Common myeloid progenitor, CD34-positive (primary cell): ENCODE measurements around the gene FAM72C.
"Not testable (repeated sequence)": the region's sequence is repeated elsewhere in the genome, so short reads cannot be mapped to it uniquely, and the experiment has no call there.

Experiments
- CTCF ChIA-PET: fragments of 350-600 bp; sonication (Branson Sonifier 250); formaldehyde crosslinking; loops from one replicate; lab custom pipeline; 2021; ENCODE audit warnings: antibody characterized with exemption; lab: Charles Lee
- POLR2A ChIA-PET: fragments of 350-600 bp; sonication (Branson Sonifier 250); formaldehyde crosslinking; loops from one replicate; lab custom pipeline; 2021; ENCODE audit warnings: antibody characterized with exemption; lab: Charles Lee
- DNase-seq, 3 donors: peaks; one replicate each; pipeline versions ENCODE4 v3.0.0 to v3.0.0-alpha.2; 2013
- H3K27ac ChIP-seq, 2 experiments: 1 replicate in 1 of 2; 2 replicates in 1 of 2; pipeline ENCODE4 v1.7.0; 2013; ENCODE audit warnings: inconsistent platforms in 2 of 2, low read length in 2 of 2, mild to moderate bottlenecking in 2 of 2, low read depth in 1 of 2, moderate library complexity in 1 of 2; ENCODE audit not compliant: severe bottlenecking in 2 of 2, insufficient read depth in 1 of 2, poor library complexity in 1 of 2
- H3K27me3 ChIP-seq, 5 experiments: replicated peaks in 2 of 5; 1 replicate in 3 of 5; 2 replicates in 2 of 5; pipeline versions ENCODE4 v1.6.1 to v1.7.0; 2013; ENCODE audit warnings: low read length in 4 of 5, mild to moderate bottlenecking in 2 of 5, moderate library complexity in 2 of 5, inconsistent platforms in 1 of 5; ENCODE audit not compliant: insufficient read depth in 5 of 5, control insufficient read depth in 4 of 5
- H3K36me3 ChIP-seq, 4 experiments: 1 replicate in 2 of 4; 2 replicates in 2 of 4; pipeline versions ENCODE4 v1.6.1 to v1.7.0; 2013; ENCODE audit warnings: low read length in 3 of 4, control low read depth in 1 of 4, mild to moderate bottlenecking in 1 of 4; ENCODE audit not compliant: control insufficient read depth in 4 of 4, insufficient read depth in 4 of 4
- H3K4me1 ChIP-seq, 4 experiments: 1 replicate in 3 of 4; 2 replicates in 1 of 4; pipeline versions ENCODE4 v1.6.1 to v1.7.1; 2013; ENCODE audit warnings: low read length in 3 of 4, mild to moderate bottlenecking in 3 of 4, control low read depth in 1 of 4, inconsistent platforms in 1 of 4, moderate library complexity in 1 of 4; ENCODE audit not compliant: control insufficient read depth in 4 of 4, insufficient read depth in 4 of 4; ENCODE audit errors: control extremely low read depth in 1 of 4
- H3K4me3 ChIP-seq, 7 experiments: 1 replicate in 4 of 7; 2 replicates in 3 of 7; pipeline versions ENCODE4 v1.5.1 to v1.7.0; 2013; ENCODE audit warnings: mild to moderate bottlenecking in 7 of 7, low read length in 6 of 7, moderate library complexity in 6 of 7, inconsistent platforms in 2 of 7, low read depth in 2 of 7, control low read depth in 1 of 7; ENCODE audit not compliant: insufficient read depth in 4 of 7, control insufficient read depth in 1 of 7; ENCODE audit errors: extremely low read depth in 1 of 7
- H3K9me3 ChIP-seq, 5 experiments: 1 replicate in 4 of 5; 2 replicates in 1 of 5; pipeline versions ENCODE4 v1.6.1 to v1.7.1; 2013; ENCODE audit warnings: low read length in 4 of 5, mild to moderate bottlenecking in 2 of 5, inconsistent platforms in 1 of 5, low read depth in 1 of 5, moderate library complexity in 1 of 5; ENCODE audit not compliant: control insufficient read depth in 4 of 5, insufficient read depth in 2 of 5; ENCODE audit errors: control extremely low read depth in 1 of 5
- WGBS: methylation state at CpG from one replicate; pipeline ENCODE4 v1.1.5; 2013; ENCODE audit not compliant: insufficient coverage; 5-methylcytosine and 5-hydroxymethylcytosine counted together

FAM72C gene

GRCh38 chr1:143951485-143952391, 20.0 kb downstream of the FAM72C start:
- not testable (repeated sequence) for DNase-seq, H3K27ac ChIP-seq

GRCh38 chr1:143947749-143948148, 24.0 kb downstream of the FAM72C start:
- CTCF ChIA-PET, POLR2A ChIA-PET, DNase-seq, H3K36me3 ChIP-seq, H3K4me3 ChIP-seq, H3K4me1 ChIP-seq, H3K27ac ChIP-seq, H3K27me3 ChIP-seq, H3K9me3 ChIP-seq: not testable (repeated sequence)
- no CpG with 5 or more reads among the region's 2 CpGs for WGBS

More at GRCh38 chr1:143951485-143952391, 20.0 kb downstream of the FAM72C start:
- no CpG with 5 or more reads among the region's 6 CpGs for WGBS
- H3K9me3 ChIP-seq, H3K4me3 ChIP-seq, H3K36me3 ChIP-seq, H3K4me1 ChIP-seq, POLR2A ChIA-PET, CTCF ChIA-PET, H3K27me3 ChIP-seq: not testable (repeated sequence)

DNA sequence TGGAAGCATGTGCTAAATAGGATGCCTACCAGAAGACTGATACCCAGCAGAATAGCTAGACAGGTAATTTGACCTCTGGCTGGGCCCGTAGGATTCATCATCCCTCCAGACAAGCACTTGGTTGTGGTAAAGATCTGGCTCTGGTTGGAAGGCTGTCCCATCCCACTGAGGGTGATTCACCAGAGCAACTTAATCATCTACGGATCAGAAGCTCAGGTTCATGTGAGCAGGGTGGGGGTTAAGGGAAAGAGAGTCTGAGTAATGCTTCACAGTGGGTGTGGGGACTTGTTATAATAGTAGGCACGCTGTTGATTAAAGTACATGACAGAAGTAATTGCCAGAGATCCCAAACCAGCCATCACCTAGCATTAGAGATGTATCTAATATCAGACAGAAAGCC, 26.5 kb downstream of the FAM72C start:
- H3K4me3 ChIP-seq, H3K27ac ChIP-seq, POLR2A ChIA-PET, CTCF ChIA-PET, DNase-seq, H3K4me1 ChIP-seq, H3K9me3 ChIP-seq, H3K27me3 ChIP-seq, H3K36me3 ChIP-seq: not testable (repeated sequence)
- no CpG with 5 or more reads among the region's 3 CpGs for whole genome bisulfite sequencing

DNA sequence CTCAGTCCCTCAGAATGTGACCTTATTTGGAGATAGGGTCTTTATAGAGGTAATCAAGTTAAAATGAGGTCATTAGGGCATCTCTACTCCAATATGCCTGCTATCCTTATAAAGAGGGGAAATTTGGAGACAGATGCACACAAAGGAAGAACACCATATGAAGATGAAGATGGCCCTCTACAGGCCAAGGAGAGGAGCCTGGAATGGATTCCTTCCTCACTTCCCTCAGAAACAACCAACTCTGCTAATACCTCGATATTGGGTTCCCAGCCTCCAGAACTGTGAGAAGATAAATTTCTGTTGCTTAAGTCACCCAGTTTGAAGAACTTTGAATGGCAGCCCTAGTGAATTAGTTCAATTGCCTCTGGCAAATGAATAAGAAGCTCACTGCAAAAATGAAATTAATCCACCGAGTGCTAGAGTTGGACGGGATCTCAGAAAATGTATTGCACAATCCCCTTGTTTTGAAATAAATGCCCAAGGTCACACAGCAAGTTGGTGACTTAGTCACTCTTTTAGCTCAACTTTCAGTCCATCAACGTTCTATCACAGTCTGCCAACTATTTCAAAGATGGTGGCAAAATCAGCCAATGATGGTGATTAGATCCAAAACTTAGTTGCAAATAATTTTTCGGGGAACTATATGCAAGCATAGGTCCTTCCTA, 27.1 kb downstream of the FAM72C start:
- H3K4me1 ChIP-seq, H3K9me3 ChIP-seq, POLR2A ChIA-PET, H3K4me3 ChIP-seq, CTCF ChIA-PET, H3K27me3 ChIP-seq, DNase-seq, H3K36me3 ChIP-seq, H3K27ac ChIP-seq: not testable (repeated sequence)
- WGBS, result no CpG with 5 or more reads among the region's 5 CpGs

DNA sequence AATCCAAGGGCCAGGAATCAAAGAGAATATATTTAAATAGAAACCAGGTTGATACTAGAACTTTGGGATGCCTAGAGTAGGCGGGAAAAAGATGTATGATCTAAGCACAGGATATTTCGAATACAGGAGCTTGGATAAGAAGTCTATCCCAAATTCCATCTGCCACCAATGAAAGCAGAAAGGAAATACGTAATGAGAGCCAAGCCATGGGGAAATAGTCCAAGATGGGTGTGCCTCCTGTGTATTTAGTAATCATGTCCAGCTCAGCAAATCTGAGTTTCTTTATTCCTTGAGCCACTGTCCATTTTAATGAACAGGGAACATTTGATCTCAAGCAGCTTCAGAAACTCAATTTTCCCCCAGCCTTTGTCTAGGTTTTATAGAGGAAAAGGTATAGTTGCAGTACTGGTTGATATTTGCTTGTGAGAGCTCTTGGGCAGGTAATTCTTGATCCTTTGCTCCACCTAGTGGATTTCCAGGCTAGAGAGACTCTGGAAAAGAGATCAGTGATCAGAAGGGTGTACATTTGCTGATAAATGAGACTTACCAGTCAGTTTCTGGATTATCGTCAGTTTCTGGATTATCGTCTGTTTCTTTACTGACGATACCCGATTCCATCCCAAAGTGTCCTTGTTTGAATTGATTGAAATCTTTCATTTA, 28.3 kb downstream of the FAM72C start:
- CTCF ChIA-PET, H3K9me3 ChIP-seq, DNase-seq, H3K36me3 ChIP-seq, H3K27me3 ChIP-seq, H3K27ac ChIP-seq, POLR2A ChIA-PET, H3K4me1 ChIP-seq, H3K4me3 ChIP-seq: not testable (repeated sequence)
- no CpG with 5 or more reads among the region's 7 CpGs for WGBS

DNA sequence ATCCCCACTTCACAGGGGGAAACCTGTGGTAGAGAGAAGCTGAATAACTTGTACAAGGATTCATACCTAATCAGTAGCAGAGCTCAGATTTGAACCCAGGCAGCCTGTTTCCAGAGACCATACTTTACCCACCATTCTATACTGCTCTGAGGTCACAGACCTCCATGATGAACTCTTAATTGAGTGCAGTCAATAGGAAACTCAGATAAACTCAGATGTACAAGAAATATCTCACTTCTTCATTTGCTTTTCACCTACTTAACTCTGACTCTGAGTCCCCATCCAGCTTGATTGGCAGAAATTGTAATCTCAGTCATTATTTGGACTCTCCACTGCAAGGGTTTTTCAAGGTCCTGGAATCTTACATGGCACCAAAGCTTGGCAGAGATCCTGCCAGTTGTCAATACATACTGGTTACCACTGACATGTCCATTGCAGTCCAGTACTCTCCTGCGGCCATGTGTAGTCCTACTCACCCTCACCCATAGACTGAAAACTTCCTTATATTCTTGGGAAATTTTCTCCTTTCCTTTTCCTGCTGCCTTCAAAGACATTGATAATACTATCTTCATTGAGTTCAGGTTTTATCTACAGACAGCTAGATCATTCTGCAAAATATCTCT, 29.4 kb downstream of the FAM72C start:
- CTCF ChIA-PET, H3K4me1 ChIP-seq, H3K36me3 ChIP-seq, H3K27ac ChIP-seq, H3K4me3 ChIP-seq, H3K27me3 ChIP-seq, DNase-seq, H3K9me3 ChIP-seq, POLR2A ChIA-PET: not testable (repeated sequence)
- no CpG with 5 or more reads among the region's 1 CpG for WGBS
